Naive B cell (primary cell): ENCODE measurements around the gene CRABP1. TPM values are rescaled to one million over a fixed set of nuclear protein-coding genes. Genes with fewer than 3 reads are reported as not detected.

Experiments used
- ATAC-seq, 2 donors: fragments of 150-1000 bp; cut with Tn5 transposase; 2 replicates each; pipeline ENCODE4 v1.10.0; 2021; ENCODE audit warnings: low read depth in 2 of 2, mild to moderate bottlenecking in 2 of 2, moderate library complexity in 2 of 2
- DNase-seq: peaks from one replicate; pipeline ENCODE4 v3.0.0; 2022
- H3K27ac Mint-ChIP-seq, 6 donors: one replicate each; pipeline ENCODE4 v1.8.0; 2020 to 2022; ENCODE audit warnings: mild to moderate bottlenecking in 6 of 6, mixed read lengths in 6 of 6, moderate library complexity in 5 of 6, inconsistent platforms in 2 of 6
- H3K27me3 Mint-ChIP-seq, 3 donors: one replicate each; pipeline ENCODE4 v1.8.0; 2021 to 2022; ENCODE audit warnings: mixed read lengths in 3 of 3, mild to moderate bottlenecking in 1 of 3
- H3K36me3 Mint-ChIP-seq, 2 donors: one replicate each; pipeline ENCODE4 v1.8.0; 2020 to 2022; ENCODE audit warnings: mixed read lengths in 2 of 2, inconsistent platforms in 1 of 2, mild to moderate bottlenecking in 1 of 2
- H3K4me1 Mint-ChIP-seq, 3 donors: one replicate each; pipeline ENCODE4 v1.8.0; 2020 to 2022; ENCODE audit warnings: mixed read lengths in 3 of 3, inconsistent platforms in 1 of 3, mild to moderate bottlenecking in 1 of 3, moderate library complexity in 1 of 3
- H3K4me3 Mint-ChIP-seq, 8 donors: one replicate each; pipeline ENCODE4 v1.8.0; 2020 to 2022; ENCODE audit warnings: mild to moderate bottlenecking in 8 of 8, mixed read lengths in 8 of 8, moderate library complexity in 8 of 8, inconsistent platforms in 2 of 8
- H3K9me3 Mint-ChIP-seq, 7 donors: one replicate each; pipeline ENCODE4 v1.8.0; 2020 to 2022; ENCODE audit warnings: mixed read lengths in 7 of 7, mild to moderate bottlenecking in 5 of 7, inconsistent platforms in 2 of 7, moderate library complexity in 1 of 7
- polyA plus RNA-seq, 6 donors: library from polyadenylated mRNA; unstranded; fragments of 300-500 nt; fragmentation: Illumina TruSeq; gene quantifications; one replicate each; pipeline ENCODE4 v1.2.3, GENCODE V29; 2021; ENCODE audit warnings: low read depth in 6 of 6

Gene CRABP1
- polyA plus RNA-seq, 6 donors from 2014 or later = not detected

DNA sequence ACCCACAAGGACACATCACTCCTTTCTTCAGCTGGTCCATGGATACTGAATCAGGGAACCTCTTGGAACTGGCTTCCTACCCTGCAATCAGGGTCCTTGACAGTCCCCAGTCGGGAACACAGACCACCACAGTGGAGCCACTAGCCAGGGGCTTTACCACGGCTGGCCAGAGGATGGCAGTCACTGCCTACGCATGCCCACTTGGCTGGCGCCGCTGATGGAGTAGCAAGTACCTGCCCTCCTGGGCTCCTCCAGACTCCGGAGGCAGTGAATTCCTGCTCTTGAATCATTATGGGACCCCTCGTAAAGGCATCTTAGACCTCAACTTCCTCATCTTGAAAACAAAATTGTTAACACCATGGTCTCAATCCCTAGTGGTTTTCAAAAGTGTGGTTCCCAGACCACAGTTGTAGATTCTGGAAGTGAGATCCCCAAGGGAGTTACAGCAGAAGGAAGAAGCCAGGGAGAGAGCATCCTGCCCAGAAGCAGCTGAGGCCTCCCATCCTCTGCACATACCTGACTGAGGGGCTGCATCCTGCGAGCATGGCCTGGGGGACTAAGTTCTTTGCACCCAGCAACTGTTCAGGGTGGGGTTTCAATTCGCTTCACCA lies 31.6 kb upstream of the CRABP1 start:
- DNase-seq (no peak), ATAC-seq (peak in 1 of 2 donors; percentile 43)
- Mint-ChIP-seq H3K9me3 (no peaks in the 10 kb centered on the region), H3K4me1 (no peaks in the 10 kb centered on the region), H3K27ac (no peak overlapping the region), H3K36me3 (no peaks in the 10 kb centered on the region), H3K4me3 (no peak overlapping the region), H3K27me3 (peaks cover 14 to 59% (median 51%) of the 10 kb centered on the region in 3 donors)

DNA sequence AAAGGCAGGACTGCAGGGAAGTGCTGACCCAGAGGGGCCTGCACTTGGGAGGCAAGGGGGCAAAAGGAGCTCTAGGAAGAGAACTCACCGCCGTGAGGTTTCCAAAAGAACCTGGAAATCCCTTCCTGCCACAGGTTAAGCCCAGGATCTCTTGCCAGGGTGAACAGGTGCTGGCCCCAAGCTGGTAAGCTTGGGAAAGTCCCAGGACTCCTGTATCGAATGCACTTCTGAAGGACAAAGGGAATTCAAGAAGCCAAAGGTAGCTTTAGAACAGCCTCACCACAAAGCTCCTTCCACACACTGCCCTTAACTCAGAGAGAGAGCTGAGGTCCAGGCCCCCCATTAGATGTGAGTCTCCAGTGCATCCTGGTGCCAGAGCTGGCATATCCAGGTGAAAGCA lies 28.9 kb upstream of the CRABP1 start:
- ATAC-seq = no peak
- Mint-ChIP-seq H3K36me3 (no peaks in the 10 kb centered on the region), H3K4me1 (no peaks in the 10 kb centered on the region), H3K4me3 (no peak overlapping the region), H3K9me3 (no peaks in the 10 kb centered on the region), H3K27ac (no peak overlapping the region), H3K27me3 (peaks cover 14 to 59% (median 41%) of the 10 kb centered on the region in 3 donors)
- no peak for DNase-seq

DNA sequence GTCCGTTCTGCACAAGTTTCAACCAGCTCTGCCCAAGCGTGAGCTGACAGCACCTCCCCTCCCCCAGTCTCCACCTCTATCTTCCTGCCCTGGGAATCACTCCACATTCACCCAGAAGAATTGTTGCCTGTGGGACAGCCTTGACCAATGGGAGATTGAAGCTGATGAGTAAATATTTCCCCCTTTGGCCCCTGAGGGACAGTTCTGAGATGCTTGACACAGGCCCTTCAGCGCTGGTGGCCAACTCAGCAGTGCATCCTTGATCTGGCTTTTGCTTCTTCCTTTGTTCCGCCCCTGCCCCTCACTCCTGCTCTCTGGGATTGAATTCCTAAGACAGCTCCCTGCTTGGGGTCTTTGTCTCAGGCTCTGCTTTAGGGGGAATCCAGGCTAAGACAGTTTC lies 27.6 kb upstream of the CRABP1 start:
- H3K4me1 Mint-ChIP-seq = no peaks in the 10 kb centered on the region
- no peak overlapping the region for H3K27ac Mint-ChIP-seq
- H3K4me3 Mint-ChIP-seq = no peak overlapping the region
- DNase-seq (no peak), ATAC-seq (no peak)
- H3K9me3 Mint-ChIP-seq = no peaks in the 10 kb centered on the region
- peaks cover 14 to 53% (median 41%) of the 10 kb centered on the region in 3 donors for H3K27me3 Mint-ChIP-seq
- no peaks in the 10 kb centered on the region for H3K36me3 Mint-ChIP-seq

DNA sequence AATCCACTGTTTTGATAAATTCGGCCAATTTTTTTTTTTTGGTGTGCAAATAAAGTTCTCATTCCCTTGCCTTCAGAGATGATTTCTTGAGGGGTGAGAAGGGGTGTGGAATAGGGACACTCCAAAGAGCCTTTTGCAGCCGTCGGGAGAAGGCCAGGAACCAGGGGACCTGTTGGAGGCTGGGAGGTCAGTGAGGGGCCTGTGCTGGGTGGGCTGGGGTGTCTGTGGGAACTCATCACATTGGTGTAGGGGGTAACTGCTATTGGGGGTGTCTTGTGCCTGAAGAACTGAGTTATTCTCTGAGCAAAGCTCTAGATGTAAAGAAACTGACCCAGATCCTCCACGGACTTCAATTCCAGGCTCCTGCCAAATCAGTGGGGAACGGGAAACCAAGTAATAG lies 27.2 kb upstream of the CRABP1 start:
- H3K4me1 Mint-ChIP-seq = no peaks in the 10 kb centered on the region
- H3K4me3 Mint-ChIP-seq = no peak overlapping the region
- H3K9me3 Mint-ChIP-seq = no peaks in the 10 kb centered on the region
- DNase-seq = no peak
- H3K27ac Mint-ChIP-seq = no peak overlapping the region
- H3K27me3 Mint-ChIP-seq = peaks cover 11 to 51% (median 36%) of the 10 kb centered on the region in 3 donors
- H3K36me3 Mint-ChIP-seq = no peaks in the 10 kb centered on the region
- no peak for ATAC-seq

DNA sequence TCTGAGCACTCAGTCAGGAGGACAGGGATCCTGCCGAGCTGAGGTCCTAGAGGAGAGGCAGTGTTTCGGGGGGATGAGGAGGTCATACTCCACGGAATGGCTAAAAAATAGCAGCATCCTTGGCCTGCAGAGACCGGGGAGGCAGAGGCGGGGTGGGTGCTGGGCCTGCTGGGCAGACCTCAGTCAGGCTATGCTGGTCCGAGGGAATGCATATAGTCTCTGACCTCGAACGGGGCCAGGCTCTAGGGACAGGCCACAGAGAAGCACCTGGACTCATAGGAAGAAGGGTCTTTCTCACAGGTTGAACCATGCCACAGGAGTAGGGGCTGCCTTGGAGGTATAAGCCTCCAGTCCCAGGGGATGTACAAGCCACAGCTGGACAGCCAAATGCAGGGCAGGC lies 26.8 kb upstream of the CRABP1 start:
- Mint-ChIP-seq H3K4me3 (no peak overlapping the region), H3K27me3 (peaks cover 9 to 46% (median 32%) of the 10 kb centered on the region in 3 donors), H3K9me3 (no peaks in the 10 kb centered on the region), H3K36me3 (no peaks in the 10 kb centered on the region), H3K27ac (no peak overlapping the region), H3K4me1 (no peaks in the 10 kb centered on the region)
- DNase-seq = no peak
- no peak for ATAC-seq

DNA sequence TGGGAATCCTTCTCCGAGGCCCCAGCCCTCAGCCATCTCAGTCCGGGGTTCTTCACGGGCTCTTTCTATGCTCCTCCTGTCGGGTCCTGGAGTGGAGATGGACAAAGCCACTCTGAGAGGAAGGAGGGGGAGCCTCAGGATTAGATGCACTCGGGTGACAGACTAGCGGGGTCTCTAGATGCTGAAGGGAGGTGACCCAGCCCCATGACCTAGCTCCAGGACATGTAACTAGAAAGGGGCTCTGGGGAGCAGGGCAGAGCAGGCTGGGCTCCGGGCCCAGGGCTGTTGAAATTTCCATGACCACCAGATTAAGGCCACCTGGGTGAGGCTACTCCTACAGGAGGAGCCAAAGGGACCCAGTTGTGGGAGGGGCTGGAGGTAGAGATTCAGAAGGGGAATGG lies 26.0 kb upstream of the CRABP1 start:
- Mint-ChIP-seq H3K4me3 (no peak overlapping the region), H3K4me1 (no peaks in the 10 kb centered on the region), H3K27ac (peak overlapping the region in 2 of 6 donors; percentile 21 to 64), H3K27me3 (peaks cover 9 to 39% (median 28%) of the 10 kb centered on the region in 3 donors), H3K9me3 (no peaks in the 10 kb centered on the region), H3K36me3 (no peaks in the 10 kb centered on the region)
- DNase-seq (no peak), ATAC-seq (no peak)

DNA sequence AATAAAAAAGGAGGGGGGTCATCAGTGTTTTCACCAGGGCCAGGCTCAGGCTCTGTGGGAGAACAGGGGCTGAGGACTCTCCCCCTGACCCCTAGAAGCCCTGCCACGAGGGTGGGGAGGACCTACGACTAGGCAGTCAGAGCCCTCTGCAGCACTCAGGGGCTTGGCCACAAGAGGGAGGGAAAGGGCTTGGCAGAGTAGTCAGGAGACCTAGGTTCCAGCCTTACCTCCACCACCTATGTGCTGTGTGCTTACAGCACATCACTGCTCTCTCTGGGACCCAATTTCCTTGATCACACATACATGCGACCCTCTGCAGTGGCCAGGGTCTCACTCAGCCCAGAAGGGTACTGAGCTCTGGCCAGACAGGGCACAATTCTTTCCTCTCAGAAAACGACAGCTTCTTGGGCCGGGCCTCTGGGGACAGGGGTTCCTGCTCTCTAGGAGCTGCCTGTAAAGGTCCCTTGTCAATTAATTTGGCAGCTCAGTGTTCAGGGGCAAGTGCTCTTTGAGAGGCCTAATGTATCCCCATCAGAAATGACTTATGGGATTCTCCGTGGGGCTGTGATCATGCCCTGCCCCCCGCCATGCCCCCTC lies 24.4 kb upstream of the CRABP1 start:
- Mint-ChIP-seq H3K4me3 (no peak overlapping the region), H3K27me3 (peaks cover 9 to 33% (median 14%) of the 10 kb centered on the region in 3 donors), H3K27ac (peak overlapping the region in 1 of 6 donors; percentile 19), H3K9me3 (no peaks in the 10 kb centered on the region), H3K4me1 (no peaks in the 10 kb centered on the region), H3K36me3 (no peaks in the 10 kb centered on the region)
- DNase-seq (no peak), ATAC-seq (no peak)

DNA sequence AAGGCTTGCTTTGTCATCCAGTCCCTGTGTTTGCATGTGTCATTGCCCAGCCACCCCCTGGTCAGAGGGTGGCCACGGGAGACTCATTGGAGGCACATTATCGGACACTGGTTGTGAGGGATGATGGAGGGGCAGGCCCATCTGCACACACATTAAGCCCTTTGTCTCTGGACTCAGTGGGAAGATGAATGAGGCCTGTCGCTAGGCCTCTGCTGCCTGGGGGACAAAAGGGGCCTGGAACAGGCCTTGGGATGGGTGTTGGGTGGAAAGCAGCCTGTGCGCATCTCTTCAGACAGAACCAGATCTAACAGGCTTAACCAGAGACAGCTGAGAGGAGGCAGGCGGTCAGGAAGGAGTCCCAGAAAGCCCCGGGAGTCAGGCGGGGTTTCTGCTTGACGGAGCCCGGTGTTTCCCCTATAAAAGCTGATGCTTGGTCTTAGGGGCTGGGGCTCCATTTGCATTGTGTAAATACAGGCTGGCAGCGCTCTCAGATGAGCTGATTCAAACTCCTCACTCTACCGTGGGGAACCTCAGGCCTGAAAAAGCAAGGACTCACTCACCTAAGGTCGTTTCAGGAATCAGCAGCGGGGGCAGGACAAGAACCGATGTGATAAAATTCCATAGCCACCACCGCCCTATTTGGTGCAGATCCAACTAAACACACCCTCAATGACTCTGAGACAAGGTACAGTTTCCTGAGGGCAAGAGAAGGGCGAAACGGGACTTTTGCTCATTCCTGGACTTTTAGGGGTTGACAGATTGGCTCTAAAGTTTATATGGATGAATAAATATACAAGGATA lies 23.7 kb upstream of the CRABP1 start:
- ATAC-seq (no peak), DNase-seq (no peak)
- Mint-ChIP-seq H3K27me3 (peaks cover 9 to 30% (median 14%) of the 10 kb centered on the region in 3 donors), H3K27ac (no peak overlapping the region), H3K4me3 (no peak overlapping the region), H3K36me3 (no peaks in the 10 kb centered on the region), H3K9me3 (no peaks in the 10 kb centered on the region), H3K4me1 (no peaks in the 10 kb centered on the region)

DNA sequence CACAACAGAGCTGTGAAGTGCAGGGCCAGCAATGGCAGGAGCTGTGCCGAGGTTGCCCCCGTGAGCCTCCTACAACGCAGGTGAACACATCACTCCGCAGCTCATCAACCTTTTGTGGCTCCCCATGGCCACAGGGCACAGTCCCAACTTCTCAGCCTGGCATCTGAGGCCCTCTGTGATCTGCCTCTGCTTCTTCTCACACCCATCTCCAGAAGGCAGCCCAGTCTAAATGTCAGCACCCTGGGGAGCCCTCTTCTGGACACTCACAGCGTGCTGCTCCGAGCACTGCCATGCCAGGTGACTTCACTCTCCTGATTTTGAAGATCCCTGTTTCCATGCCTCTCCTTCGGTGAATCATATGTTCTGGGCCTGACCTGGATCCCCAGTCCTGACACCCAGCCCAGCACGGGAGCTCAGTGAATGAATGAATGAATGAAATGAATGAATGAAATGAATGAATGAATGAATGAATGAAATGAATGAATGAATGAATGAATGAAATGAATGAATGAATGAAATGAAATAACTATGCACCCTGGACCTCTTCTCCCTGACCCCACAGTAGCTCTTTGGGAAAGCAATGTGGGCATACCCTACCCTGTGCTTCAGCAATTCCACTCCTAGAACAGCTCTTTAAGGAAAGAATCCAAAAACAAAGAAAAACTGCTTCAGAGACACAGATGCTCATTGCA lies 22.9 kb upstream of the CRABP1 start:
- H3K4me1 Mint-ChIP-seq = no peaks in the 10 kb centered on the region
- ATAC-seq (no peak), DNase-seq (no peak)
- H3K9me3 Mint-ChIP-seq = no peaks in the 10 kb centered on the region
- peaks cover 7 to 28% (median 10%) of the 10 kb centered on the region in 3 donors for H3K27me3 Mint-ChIP-seq
- H3K36me3 Mint-ChIP-seq = no peaks in the 10 kb centered on the region
- H3K27ac Mint-ChIP-seq = no peak overlapping the region
- no peak overlapping the region for H3K4me3 Mint-ChIP-seq

DNA sequence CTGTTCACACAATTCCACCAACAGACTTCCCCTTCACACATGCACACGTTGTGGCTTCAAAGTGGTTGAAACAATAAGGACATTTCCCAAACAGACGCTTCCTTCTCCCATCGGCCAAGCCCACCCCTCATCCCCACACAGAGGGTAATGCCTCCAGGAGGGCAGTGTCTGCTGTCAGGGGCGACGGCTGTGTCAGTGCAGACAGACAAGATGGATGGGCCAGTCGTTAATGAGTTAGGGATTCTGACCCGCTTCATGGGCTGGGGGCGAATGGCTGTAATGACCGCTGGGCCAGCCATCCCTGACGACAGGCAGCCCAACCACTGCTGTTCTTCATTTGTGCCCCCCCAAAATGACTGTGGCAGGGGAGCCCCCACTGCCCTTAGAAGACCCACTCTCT lies 20.6 kb upstream of the CRABP1 start:
- H3K4me3 Mint-ChIP-seq = no peak overlapping the region
- no peak for ATAC-seq
- H3K9me3 Mint-ChIP-seq = no peaks in the 10 kb centered on the region
- no peak overlapping the region for H3K27ac Mint-ChIP-seq
- H3K36me3 Mint-ChIP-seq = no peaks in the 10 kb centered on the region
- peaks cover 0 to 9% (median 7%) of the 10 kb centered on the region in 3 donors for H3K27me3 Mint-ChIP-seq
- H3K4me1 Mint-ChIP-seq = no peaks in the 10 kb centered on the region
- no peak for DNase-seq

DNA sequence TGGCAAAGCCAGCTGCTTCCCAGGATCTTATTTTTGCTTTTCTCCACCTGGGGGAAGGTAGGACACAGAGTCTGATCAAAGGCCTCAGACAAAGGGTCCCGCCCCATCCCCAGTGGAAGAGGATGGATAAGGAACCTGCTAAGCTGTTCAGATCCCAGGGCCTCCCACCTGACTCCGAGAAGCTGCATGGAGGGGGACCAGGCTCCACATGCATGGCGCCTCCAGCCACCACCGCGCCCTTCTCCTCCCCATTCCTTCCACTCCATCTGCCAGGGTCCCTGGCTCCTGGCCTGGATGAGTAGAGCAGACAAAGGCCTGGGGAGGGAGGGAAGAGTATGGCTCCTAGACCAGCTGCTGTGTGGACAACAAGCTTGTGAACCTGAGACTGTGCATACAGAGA lies 20.0 kb upstream of the CRABP1 start:
- H3K27ac Mint-ChIP-seq = no peak overlapping the region
- H3K27me3 Mint-ChIP-seq = peaks cover 0 to 10% (median 7%) of the 10 kb centered on the region in 3 donors
- DNase-seq = no peak
- no peaks in the 10 kb centered on the region for H3K36me3 Mint-ChIP-seq
- H3K4me1 Mint-ChIP-seq = no peaks in the 10 kb centered on the region
- H3K9me3 Mint-ChIP-seq = no peaks in the 10 kb centered on the region
- no peak overlapping the region for H3K4me3 Mint-ChIP-seq
- no peak for ATAC-seq

DNA sequence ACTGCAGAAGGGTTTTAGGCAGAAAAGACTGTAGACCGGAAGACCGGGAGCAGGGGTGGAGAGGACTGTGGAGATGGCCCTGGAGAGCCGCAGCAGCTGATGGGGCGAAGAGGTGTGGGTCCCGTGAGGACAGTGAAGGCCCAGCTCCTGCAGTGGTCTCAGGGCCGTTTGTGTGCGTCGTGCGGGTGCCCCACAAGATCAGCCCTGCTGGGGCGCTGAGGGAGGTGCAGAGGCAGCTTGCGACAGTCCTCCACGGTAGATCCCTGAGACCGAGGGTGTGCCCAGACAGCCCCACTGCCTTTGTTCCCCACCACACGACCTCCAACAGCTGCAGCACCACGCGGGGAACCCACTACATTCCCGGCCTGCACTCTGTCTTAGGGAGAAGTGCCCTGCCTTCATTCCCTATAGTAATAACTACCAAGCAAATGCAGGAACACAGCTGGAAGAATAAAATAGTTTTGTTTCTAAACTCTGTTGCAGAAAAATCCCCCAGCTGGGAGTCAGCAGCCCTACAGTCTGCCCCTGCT lies 19.0 kb upstream of the CRABP1 start:
- ATAC-seq (no peak), DNase-seq (no peak)
- no peaks in the 10 kb centered on the region for H3K4me1 Mint-ChIP-seq
- H3K4me3 Mint-ChIP-seq = no peak overlapping the region
- H3K27ac Mint-ChIP-seq = no peak overlapping the region
- H3K27me3 Mint-ChIP-seq = peaks cover 0 to 10% (median 3%) of the 10 kb centered on the region in 3 donors
- H3K9me3 Mint-ChIP-seq = no peaks in the 10 kb centered on the region
- H3K36me3 Mint-ChIP-seq = no peaks in the 10 kb centered on the region

DNA sequence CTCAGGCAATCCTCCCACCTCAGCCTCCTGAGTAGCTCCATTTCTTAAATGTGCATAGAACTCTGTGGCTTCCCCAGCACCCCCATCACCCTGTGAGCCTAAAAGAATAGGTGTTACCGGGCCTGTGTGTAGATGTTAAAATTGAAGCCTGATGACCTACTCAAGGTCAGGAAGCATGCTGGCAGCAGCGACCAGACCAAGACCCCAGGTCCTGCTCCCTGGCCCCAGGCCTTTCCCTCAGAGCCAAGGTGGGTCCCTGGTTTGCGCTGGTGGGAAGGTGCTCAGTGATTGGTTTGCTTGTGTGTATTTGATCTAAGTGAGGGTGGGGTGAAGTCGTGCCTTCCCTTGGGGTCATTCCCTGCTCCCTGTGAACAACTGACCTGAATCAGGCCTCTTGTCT lies 18.4 kb upstream of the CRABP1 start:
- no peak overlapping the region for H3K4me3 Mint-ChIP-seq
- no peak for DNase-seq
- H3K27ac Mint-ChIP-seq = no peak overlapping the region
- H3K27me3 Mint-ChIP-seq = peaks cover 0 to 10% (median 0%) of the 10 kb centered on the region in 3 donors
- H3K4me1 Mint-ChIP-seq = no peaks in the 10 kb centered on the region
- no peak for ATAC-seq
- H3K9me3 Mint-ChIP-seq = no peaks in the 10 kb centered on the region
- no peaks in the 10 kb centered on the region for H3K36me3 Mint-ChIP-seq
